Measurements from ENCODE around the gene TXNRD3.
A peak's percentile ranks its signal among the peaks of the same experiment; 100 is the strongest.

Gene TXNRD3

GRCh38 chr3:126664591-126665214, 9.8 kb upstream of the TXNRD3 start:
- no peak overlapping the region for H3K27ac Mint-ChIP-seq
- H3K27me3 Mint-ChIP-seq, result peaks cover 27% of the 10 kb centered on the region
- no peaks in the 10 kb centered on the region for H3K4me1 Mint-ChIP-seq (ENCODE audit: low read depth)
- H3K36me3 Mint-ChIP-seq (ENCODE audit: low read depth), result no peaks in the 10 kb centered on the region
- no peaks in the 10 kb centered on the region for H3K9me3 Mint-ChIP-seq
- H3K4me3 Mint-ChIP-seq, result no peak overlapping the region
- no peak for DNase-seq

GRCh38 chr3:126663750-126664149, 8.8 kb upstream of the TXNRD3 start:
- no peaks in the 10 kb centered on the region for H3K4me1 Mint-ChIP-seq (ENCODE audit: low read depth)
- DNase-seq, result no peak
- H3K36me3 Mint-ChIP-seq (ENCODE audit: low read depth), result no peaks in the 10 kb centered on the region
- H3K9me3 Mint-ChIP-seq, result no peaks in the 10 kb centered on the region
- no peak overlapping the region for H3K4me3 Mint-ChIP-seq
- no peak overlapping the region for H3K27ac Mint-ChIP-seq
- peaks cover 27% of the 10 kb centered on the region for H3K27me3 Mint-ChIP-seq

- H3K36me3 Mint-ChIP-seq (ENCODE audit: low read depth), result no peaks in the 10 kb centered on the region
- peaks cover 27% of the 10 kb centered on the region for H3K27me3 Mint-ChIP-seq
- H3K4me1 Mint-ChIP-seq (ENCODE audit: low read depth), result no peaks in the 10 kb centered on the region
- no peak overlapping the region for H3K27ac Mint-ChIP-seq
- H3K4me3 Mint-ChIP-seq, result no peak overlapping the region
- no peaks in the 10 kb centered on the region for H3K9me3 Mint-ChIP-seq
- DNase-seq, result no peak
Observed at GRCh38 chr3:126663257-126663656, 8.3 kb upstream of the TXNRD3 start.

- no peaks in the 10 kb centered on the region for H3K9me3 Mint-ChIP-seq
- no peak for DNase-seq
- no peaks in the 10 kb centered on the region for H3K4me1 Mint-ChIP-seq (ENCODE audit: low read depth)
- H3K27me3 Mint-ChIP-seq, result peaks cover 27% of the 10 kb centered on the region
- no peak overlapping the region for H3K4me3 Mint-ChIP-seq
- no peak overlapping the region for H3K27ac Mint-ChIP-seq
- H3K36me3 Mint-ChIP-seq (ENCODE audit: low read depth), result no peaks in the 10 kb centered on the region
Observed at GRCh38 chr3:126661532-126662364, 6.8 kb upstream of the TXNRD3 start.

GRCh38 chr3:126659915-126660886, 5.3 kb upstream of the TXNRD3 start:
- Mint-ChIP-seq H3K4me3 (no peak overlapping the region), H3K4me1 (ENCODE audit: low read depth) (peaks cover under 1% of the 10 kb centered on the region), H3K36me3 (ENCODE audit: low read depth) (no peaks in the 10 kb centered on the region), H3K27ac (no peak overlapping the region), H3K27me3 (peaks cover 31% of the 10 kb centered on the region), H3K9me3 (no peaks in the 10 kb centered on the region)
- no peak for DNase-seq

- Mint-ChIP-seq H3K4me3 (no peak overlapping the region), H3K27ac (no peak overlapping the region), H3K27me3 (peaks cover 36% of the 10 kb centered on the region), H3K36me3 (ENCODE audit: low read depth) (no peaks in the 10 kb centered on the region), H3K9me3 (no peaks in the 10 kb centered on the region), H3K4me1 (ENCODE audit: low read depth) (peaks cover 7% of the 10 kb centered on the region)
- DNase-seq, result no peak
Observed at GRCh38 chr3:126658584-126658983, 3.7 kb upstream of the TXNRD3 start.

GRCh38 chr3:126657901-126658300, 3.0 kb upstream of the TXNRD3 start:
- Mint-ChIP-seq H3K27ac (no peak overlapping the region), H3K4me1 (ENCODE audit: low read depth) (peaks cover 7% of the 10 kb centered on the region), H3K9me3 (no peaks in the 10 kb centered on the region), H3K36me3 (ENCODE audit: low read depth) (no peaks in the 10 kb centered on the region), H3K4me3 (no peak overlapping the region), H3K27me3 (peaks cover 41% of the 10 kb centered on the region)
- DNase-seq, result no peak

- DNase-seq, result no peak
- Mint-ChIP-seq H3K4me3 (no peak overlapping the region), H3K4me1 (ENCODE audit: low read depth) (peaks cover 7% of the 10 kb centered on the region), H3K36me3 (ENCODE audit: low read depth) (no peaks in the 10 kb centered on the region), H3K27ac (no peak overlapping the region), H3K27me3 (peaks cover 31% of the 10 kb centered on the region), H3K9me3 (no peaks in the 10 kb centered on the region)
Observed at GRCh38 chr3:126656371-126657134, 1.6 kb upstream of the TXNRD3 start.

- Mint-ChIP-seq H3K9me3 (no peaks in the 10 kb centered on the region), H3K4me3 (peak overlapping the region; percentile 76), H3K4me1 (ENCODE audit: low read depth) (peaks cover 7% of the 10 kb centered on the region), H3K36me3 (ENCODE audit: low read depth) (no peaks in the 10 kb centered on the region), H3K27ac (no peak overlapping the region), H3K27me3 (peaks cover 25% of the 10 kb centered on the region)
- DNase-seq, result no peak
Observed at GRCh38 chr3:126655887-126656286, 963 bp upstream of the TXNRD3 start.

- no peak for DNase-seq
- H3K27ac Mint-ChIP-seq, result no peak overlapping the region
- peaks cover 2% of the 10 kb centered on the region for H3K36me3 Mint-ChIP-seq (ENCODE audit: low read depth)
- no peaks in the 10 kb centered on the region for H3K9me3 Mint-ChIP-seq
- H3K4me1 Mint-ChIP-seq (ENCODE audit: low read depth), result peaks cover 4% of the 10 kb centered on the region
- no peak overlapping the region for H3K4me3 Mint-ChIP-seq
- H3K27me3 Mint-ChIP-seq, result peaks cover 21% of the 10 kb centered on the region
Observed at GRCh38 chr3:126649556-126650092, 5.3 kb downstream of the TXNRD3 start.

GRCh38 chr3:126646674-126647073, 8.2 kb downstream of the TXNRD3 start:
- Mint-ChIP-seq H3K4me3 (no peak overlapping the region), H3K27ac (no peak overlapping the region), H3K27me3 (peaks cover 9% of the 10 kb centered on the region), H3K4me1 (ENCODE audit: low read depth) (no peaks in the 10 kb centered on the region), H3K9me3 (no peaks in the 10 kb centered on the region), H3K36me3 (ENCODE audit: low read depth) (peaks cover 17% of the 10 kb centered on the region)
- DNase-seq, result no peak

GRCh38 chr3:126644615-126645014, 10.3 kb downstream of the TXNRD3 start:
- Mint-ChIP-seq H3K27ac (no peak overlapping the region), H3K9me3 (no peaks in the 10 kb centered on the region), H3K36me3 (ENCODE audit: low read depth) (peaks cover 19% of the 10 kb centered on the region), H3K27me3 (peaks cover 4% of the 10 kb centered on the region), H3K4me1 (ENCODE audit: low read depth) (no peaks in the 10 kb centered on the region), H3K4me3 (no peak overlapping the region)
- DNase-seq, result no peak

- DNase-seq, result no peak
- Mint-ChIP-seq H3K27me3 (no peaks in the 10 kb centered on the region), H3K36me3 (ENCODE audit: low read depth) (peaks cover 21% of the 10 kb centered on the region)
Observed at GRCh38 chr3:126638790-126639189, 16.1 kb downstream of the TXNRD3 start.

GRCh38 chr3:126636436-126636835, 18.5 kb downstream of the TXNRD3 start:
- Mint-ChIP-seq H3K27ac (no peak overlapping the region), H3K4me1 (ENCODE audit: low read depth) (no peaks in the 10 kb centered on the region), H3K27me3 (no peaks in the 10 kb centered on the region), H3K9me3 (no peaks in the 10 kb centered on the region), H3K4me3 (no peak overlapping the region), H3K36me3 (ENCODE audit: low read depth) (peaks cover 14% of the 10 kb centered on the region)
- DNase-seq, result no peak

More at GRCh38 chr3:126638790-126639189, 16.1 kb downstream of the TXNRD3 start:
- Mint-ChIP-seq H3K4me3 (no peak overlapping the region), H3K9me3 (no peaks in the 10 kb centered on the region), H3K4me1 (ENCODE audit: low read depth) (no peaks in the 10 kb centered on the region), H3K27ac (no peak overlapping the region)

All from activated T-cell treated with anti-CD3 and anti-CD28 coated beads, Interleukin-2, amount 50 U/mL, for 24 hours (primary cell).